DMS 273 (cell line): ENCODE measurements around the gene HYCC2.
"Not testable (repeated sequence)": the region's sequence is repeated elsewhere in the genome, so short reads cannot be mapped to it uniquely, and the experiment has no call there.

ENCODE experiments used
- DNase-seq: peaks from one replicate; lab custom pipeline; 2025; ENCODE audit not compliant: unreplicated experiment; lab: John Stamatoyannopoulos, UW

The HYCC2 gene

GRCh38 chr2:201072201-201072530 lies 695 bp upstream of the HYCC2 start:
- no peak for DNase-seq

GRCh38 chr2:201070948-201071478 lies 458 bp downstream of the HYCC2 start:
- DNase-seq, result peak; percentile 54

- no peak for DNase-seq
These were observed 6.6 kb downstream of the HYCC2 start for GRCh38 chr2:201064797-201065329.

GRCh38 chr2:201063516-201063915 lies 8.0 kb downstream of the HYCC2 start:
- not testable (repeated sequence) for DNase-seq

GRCh38 chr2:201059961-201060755 lies 11.3 kb downstream of the HYCC2 start:
- DNase-seq, result no peak

- DNase-seq, result no peak
These were observed 12.6 kb downstream of the HYCC2 start for GRCh38 chr2:201058914-201059313.

GRCh38 chr2:201057715-201058248 lies 13.7 kb downstream of the HYCC2 start:
- DNase-seq, result no peak

GRCh38 chr2:201057087-201057521 lies 14.4 kb downstream of the HYCC2 start:
- DNase-seq, result no peak

- no peak for DNase-seq
These were observed 22.0 kb downstream of the HYCC2 start for GRCh38 chr2:201049455-201049854.

- DNase-seq, result no peak
These were observed 24.6 kb downstream of the HYCC2 start for GRCh38 chr2:201046881-201047280.

GRCh38 chr2:201043050-201043449 lies 28.4 kb downstream of the HYCC2 start:
- not testable (repeated sequence) for DNase-seq

GRCh38 chr2:201042451-201042850 lies 29.0 kb downstream of the HYCC2 start:
- DNase-seq, result not testable (repeated sequence)

- DNase-seq, result peak; percentile 20
These were observed 30.4 kb downstream of the HYCC2 start for GRCh38 chr2:201040867-201041628.

- no peak for DNase-seq
These were observed 32.6 kb downstream of the HYCC2 start for GRCh38 chr2:201038855-201039254.

GRCh38 chr2:201038361-201038760 lies 33.1 kb downstream of the HYCC2 start:
- not testable (repeated sequence) for DNase-seq

GRCh38 chr2:201034355-201034754 lies 37.1 kb downstream of the HYCC2 start:
- DNase-seq, result not testable (repeated sequence)

- DNase-seq, result no peak
These were observed 47.0 kb downstream of the HYCC2 start for GRCh38 chr2:201024518-201024917.

GRCh38 chr2:201021914-201022313 lies 49.6 kb downstream of the HYCC2 start:
- DNase-seq, result no peak
